HUES6 (cell line): Measurements from ENCODE around the gene PKD2.

Experiments
- H3K27ac ChIP-seq: 2 replicates; pipeline ENCODE4 v1.7.0; 2013; ENCODE audit warnings: low read depth, mild to moderate bottlenecking, low read length, inconsistent platforms
- H3K27me3 ChIP-seq: 2 replicates; pipeline ENCODE4 v1.6.1; 2013; ENCODE audit warnings: low read length; ENCODE audit not compliant: control insufficient read depth, insufficient read depth
- H3K36me3 ChIP-seq: 2 replicates; pipeline ENCODE4 v1.6.1; 2013; ENCODE audit warnings: low read length; ENCODE audit not compliant: control insufficient read depth, insufficient read depth
- H3K4me1 ChIP-seq: 2 replicates; pipeline ENCODE4 v1.6.1; 2013; ENCODE audit warnings: low read length; ENCODE audit not compliant: control insufficient read depth, insufficient read depth
- H3K4me3 ChIP-seq: 2 replicates; pipeline ENCODE4 v1.5.1; 2013; ENCODE audit warnings: low read depth, low read length
- H3K9ac ChIP-seq: one replicate; pipeline ENCODE4 v1.6.1; 2013; ENCODE audit warnings: mild to moderate bottlenecking, low read length
- H3K9me3 ChIP-seq: 2 replicates; pipeline ENCODE4 v1.6.1; 2013; ENCODE audit warnings: low read depth, low read length; ENCODE audit not compliant: control insufficient read depth, insufficient read depth

Gene PKD2

GRCh38 chr4:88043586-88044340 is 36.3 kb downstream of the PKD2 start:
- Histone ChIP-seq H3K27me3 (no peaks in the 10 kb centered on the region), H3K27ac (no peak overlapping the region), H3K36me3 (peaks cover 96% of the 10 kb centered on the region)

GRCh38 chr4:88045021-88045420 is 37.6 kb downstream of the PKD2 start:
- Histone ChIP-seq H3K9me3 (no peaks in the 10 kb centered on the region), H3K4me1 (no peaks in the 10 kb centered on the region), H3K27ac (no peak overlapping the region), H3K27me3 (no peaks in the 10 kb centered on the region), H3K36me3 (peaks cover 93% of the 10 kb centered on the region), H3K4me3 (no peak overlapping the region), H3K9ac (no peak overlapping the region)

More at GRCh38 chr4:88043586-88044340, 36.3 kb downstream of the PKD2 start:
- Histone ChIP-seq H3K9ac (no peak overlapping the region), H3K4me1 (no peaks in the 10 kb centered on the region), H3K4me3 (no peak overlapping the region), H3K9me3 (no peaks in the 10 kb centered on the region)

DNA sequence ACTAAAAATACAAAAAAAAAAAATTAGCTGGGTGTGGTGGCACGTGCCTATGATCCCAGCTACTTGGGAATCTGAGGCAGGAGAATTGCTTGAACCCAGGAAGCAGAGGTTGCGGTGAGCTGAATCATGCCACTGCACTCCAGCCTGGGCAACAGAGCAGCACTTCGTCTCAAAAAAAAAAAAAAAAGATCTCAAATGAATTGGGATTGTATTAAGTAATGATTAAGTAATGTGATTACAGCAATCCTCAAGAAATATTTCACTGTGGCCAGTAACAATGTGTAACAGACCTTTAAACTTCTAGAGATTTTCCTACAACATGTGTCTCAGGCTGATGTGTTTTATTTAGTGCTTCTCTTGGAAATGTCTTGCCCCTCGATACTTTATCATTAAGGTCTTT is 46.8 kb downstream of the PKD2 start:
- H3K4me3 ChIP-seq = no peak overlapping the region
- H3K9ac ChIP-seq = no peak overlapping the region
- no peaks in the 10 kb centered on the region for H3K9me3 ChIP-seq
- no peaks in the 10 kb centered on the region for H3K4me1 ChIP-seq
- peaks cover 77% of the 10 kb centered on the region for H3K36me3 ChIP-seq
- H3K27me3 ChIP-seq = no peaks in the 10 kb centered on the region
- no peak overlapping the region for H3K27ac ChIP-seq

- Histone ChIP-seq H3K4me3 (no peak overlapping the region), H3K4me1 (no peaks in the 10 kb centered on the region), H3K9ac (no peak overlapping the region), H3K36me3 (peaks cover 79% of the 10 kb centered on the region), H3K27me3 (no peaks in the 10 kb centered on the region), H3K9me3 (no peaks in the 10 kb centered on the region), H3K27ac (no peak overlapping the region)
These were observed 47.5 kb downstream of the PKD2 start for GRCh38 chr4:88054901-88055300.

- H3K27ac ChIP-seq = no peak overlapping the region
- no peak overlapping the region for H3K4me3 ChIP-seq
- no peaks in the 10 kb centered on the region for H3K4me1 ChIP-seq
- no peaks in the 10 kb centered on the region for H3K9me3 ChIP-seq
- H3K9ac ChIP-seq = no peak overlapping the region
- H3K27me3 ChIP-seq = no peaks in the 10 kb centered on the region
- peaks cover 70% of the 10 kb centered on the region for H3K36me3 ChIP-seq
These were observed 50.9 kb downstream of the PKD2 start for GRCh38 chr4:88058295-88058694.

DNA sequence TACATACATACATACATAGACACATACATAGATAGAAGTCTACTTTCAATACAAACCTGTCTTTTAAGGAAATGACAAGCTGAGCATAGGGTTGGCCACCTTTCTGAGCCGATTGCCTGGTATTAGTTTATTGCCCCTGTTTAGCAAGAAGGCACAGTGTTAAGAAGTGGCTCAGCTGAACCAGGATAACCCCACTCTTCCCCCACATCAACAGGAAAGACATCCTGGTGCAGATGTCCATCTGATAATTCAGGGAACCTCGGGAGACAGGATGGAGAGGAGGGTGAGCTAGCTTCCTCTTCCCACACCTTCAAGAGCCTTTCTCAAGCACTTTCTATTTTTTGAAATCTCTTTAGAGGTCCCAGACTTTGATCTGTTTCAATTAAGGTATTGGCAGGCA is 52.3 kb downstream of the PKD2 start:
- Histone ChIP-seq H3K27me3 (no peaks in the 10 kb centered on the region), H3K36me3 (peaks cover 81% of the 10 kb centered on the region), H3K9me3 (no peaks in the 10 kb centered on the region), H3K27ac (no peak overlapping the region), H3K4me3 (no peak overlapping the region), H3K9ac (no peak overlapping the region), H3K4me1 (no peaks in the 10 kb centered on the region)

DNA sequence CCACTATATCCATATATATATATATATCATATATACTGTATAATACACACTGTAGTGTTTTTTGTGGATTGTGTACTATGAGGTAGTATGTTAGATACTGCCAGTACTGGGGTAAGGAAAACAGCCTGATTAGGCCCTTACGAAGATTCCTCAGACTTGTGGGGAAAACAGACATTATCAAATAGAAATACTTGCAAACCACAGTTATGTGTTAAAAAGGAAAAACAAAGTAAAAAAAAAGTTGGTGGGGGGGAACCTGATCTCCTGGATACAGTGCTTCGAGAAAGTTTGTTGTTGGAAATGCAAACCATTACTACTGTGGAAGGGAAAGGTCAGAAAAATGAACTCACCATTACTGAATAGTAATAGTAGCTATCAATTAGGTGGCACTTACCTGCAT is 53.0 kb downstream of the PKD2 start:
- peaks cover 85% of the 10 kb centered on the region for H3K36me3 ChIP-seq
- H3K27ac ChIP-seq = no peak overlapping the region
- H3K9me3 ChIP-seq = no peaks in the 10 kb centered on the region
- H3K9ac ChIP-seq = no peak overlapping the region
- H3K4me3 ChIP-seq = no peak overlapping the region
- no peaks in the 10 kb centered on the region for H3K27me3 ChIP-seq
- H3K4me1 ChIP-seq = no peaks in the 10 kb centered on the region

- Histone ChIP-seq H3K4me1 (no peaks in the 10 kb centered on the region), H3K27me3 (no peaks in the 10 kb centered on the region), H3K9ac (no peak overlapping the region), H3K4me3 (no peak overlapping the region), H3K9me3 (no peaks in the 10 kb centered on the region), H3K36me3 (peaks cover 85% of the 10 kb centered on the region), H3K27ac (no peak overlapping the region; the same call in 1 of the 2 replicates)
These were observed 54.9 kb downstream of the PKD2 start for GRCh38 chr4:88062311-88062710.

DNA sequence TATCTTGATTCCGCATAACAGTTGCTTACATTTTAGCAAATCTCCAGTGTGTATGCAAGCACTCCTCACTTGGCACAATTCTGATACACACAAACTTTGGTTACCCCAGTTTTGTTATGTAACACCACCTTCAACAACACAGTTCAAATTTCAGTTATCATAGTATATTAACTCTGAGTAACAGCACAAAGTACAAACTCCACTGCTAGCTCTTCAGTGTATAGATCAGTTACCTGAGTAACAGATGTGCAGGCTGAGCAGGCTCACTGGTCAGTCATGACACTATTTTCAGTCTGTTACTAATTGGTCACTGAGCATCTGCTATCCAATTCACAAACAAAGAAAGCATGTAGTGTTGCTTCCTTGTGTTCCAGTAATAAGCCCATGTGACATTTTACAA is 55.4 kb downstream of the PKD2 start:
- no peaks in the 10 kb centered on the region for H3K27me3 ChIP-seq
- no peak overlapping the region for H3K9ac ChIP-seq
- no peak overlapping the region for H3K4me3 ChIP-seq
- peaks cover 85% of the 10 kb centered on the region for H3K36me3 ChIP-seq
- no peaks in the 10 kb centered on the region for H3K4me1 ChIP-seq
- no peaks in the 10 kb centered on the region for H3K9me3 ChIP-seq
- no peak overlapping the region for H3K27ac ChIP-seq

DNA sequence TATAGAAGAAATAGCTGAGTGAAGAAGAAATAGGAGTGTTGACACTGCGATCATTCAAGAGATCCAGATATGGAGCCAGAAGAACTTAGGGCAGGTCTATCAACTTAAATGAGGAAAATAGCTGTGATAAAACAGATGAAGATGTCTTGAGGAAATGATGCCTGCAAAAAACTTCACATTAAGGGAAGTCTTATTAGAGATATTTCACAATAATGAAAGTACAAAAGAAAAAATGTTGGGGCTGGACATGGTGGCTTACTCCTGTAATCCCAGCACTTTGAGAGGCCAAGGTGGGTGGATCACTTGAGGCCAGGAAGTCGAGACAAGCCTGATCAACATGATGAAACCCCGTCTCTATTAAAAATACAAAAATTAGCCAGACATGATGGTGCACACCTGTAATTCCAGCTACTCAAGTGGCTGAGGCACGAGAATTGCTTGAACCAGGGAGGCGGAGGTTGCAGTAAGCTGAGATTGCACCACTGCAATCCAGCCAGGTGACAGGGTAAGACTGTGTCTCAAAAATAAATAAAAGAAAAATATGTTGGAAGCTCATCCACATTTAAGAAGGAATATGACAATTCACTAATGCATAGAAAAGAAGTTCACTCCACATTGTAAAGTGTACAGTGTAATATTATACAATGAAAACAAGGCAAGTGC is 56.3 kb downstream of the PKD2 start:
- H3K27me3 ChIP-seq = no peaks in the 10 kb centered on the region
- no peak overlapping the region for H3K4me3 ChIP-seq
- H3K9me3 ChIP-seq = no peaks in the 10 kb centered on the region
- H3K27ac ChIP-seq = no peak overlapping the region
- peaks cover 85% of the 10 kb centered on the region for H3K36me3 ChIP-seq
- no peaks in the 10 kb centered on the region for H3K4me1 ChIP-seq
- no peak overlapping the region for H3K9ac ChIP-seq

DNA sequence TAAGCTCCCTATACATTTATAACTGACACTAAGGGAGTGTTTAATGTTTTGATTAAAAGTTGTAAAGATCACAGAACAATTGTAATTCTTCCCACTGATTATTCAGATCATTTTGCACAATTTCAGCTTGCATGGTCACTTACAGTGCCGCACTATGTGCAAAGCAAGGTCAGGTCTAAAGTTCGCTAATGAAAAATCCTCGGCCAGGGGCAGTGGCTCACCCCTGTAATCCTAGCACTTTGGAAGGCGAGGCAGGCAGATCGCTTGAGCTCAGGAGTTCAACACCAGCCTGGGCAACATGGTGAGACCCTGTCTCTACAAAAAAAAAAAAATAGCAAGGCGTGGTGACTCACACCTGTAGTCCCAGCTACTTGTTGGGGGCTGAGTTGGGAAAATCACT is 57.0 kb downstream of the PKD2 start:
- Histone ChIP-seq H3K9ac (no peak overlapping the region), H3K27me3 (no peaks in the 10 kb centered on the region), H3K36me3 (peaks cover 85% of the 10 kb centered on the region), H3K9me3 (no peaks in the 10 kb centered on the region), H3K4me1 (no peaks in the 10 kb centered on the region), H3K27ac (no peak overlapping the region), H3K4me3 (no peak overlapping the region)
